Mucosa of rectum (tissue), 2 donors: ENCODE measurements around the gene FGGY.
"Not testable (repeated sequence)": the region's sequence is repeated elsewhere in the genome, so short reads cannot be mapped to it uniquely, and the experiment has no call there.

Experiments
- H3K27ac ChIP-seq, 2 donors: one replicate each; pipeline ENCODE4 v1.7.0; 2013; ENCODE audit warnings: inconsistent platforms in 2 of 2, low read depth in 2 of 2, low read length in 2 of 2
- H3K27me3 ChIP-seq, 2 donors: one replicate each; pipeline ENCODE4 v1.7.0; 2013; ENCODE audit warnings: low read length in 2 of 2; ENCODE audit not compliant: control insufficient read depth in 2 of 2, insufficient read depth in 2 of 2
- H3K36me3 ChIP-seq, 2 donors: one replicate each; pipeline ENCODE4 v1.7.0; 2013; ENCODE audit warnings: low read length in 2 of 2; ENCODE audit not compliant: control insufficient read depth in 2 of 2, insufficient read depth in 2 of 2
- H3K4me1 ChIP-seq, 2 donors: one replicate each; pipeline ENCODE4 v1.7.0; 2013; ENCODE audit warnings: low read length in 2 of 2, mild to moderate bottlenecking in 1 of 2; ENCODE audit not compliant: control insufficient read depth in 2 of 2, insufficient read depth in 2 of 2
- H3K4me3 ChIP-seq, 2 donors: one replicate each; pipeline ENCODE4 v1.7.0; 2013; ENCODE audit warnings: low read length in 2 of 2
- H3K9ac ChIP-seq, 2 donors: one replicate each; pipeline ENCODE4 v1.7.0; 2013; ENCODE audit warnings: low read length in 2 of 2, low read depth in 1 of 2, mild to moderate bottlenecking in 1 of 2
- H3K9me3 ChIP-seq, 2 donors: one replicate each; pipeline ENCODE4 v1.7.0; 2013; ENCODE audit warnings: low read length in 2 of 2; ENCODE audit not compliant: control insufficient read depth in 2 of 2
- donor health status: healthy.
- donor health status: Normal muscosa, but diverticular disease.

Gene FGGY

GRCh38 chr1:59484096-59484495, 187.2 kb downstream of the FGGY start:
- peak overlapping the region in 1 of 2 donors; percentile 23 for H3K27ac ChIP-seq

GRCh38 chr1:59485171-59485570, 188.3 kb downstream of the FGGY start:
- Histone ChIP-seq H3K36me3 (no peaks in the 10 kb centered on the region), H3K4me1 (peaks cover 0 to 2% of the 10 kb centered on the region in 2 donors), H3K9ac (no peak overlapping the region), H3K27ac (no peak overlapping the region), H3K4me3 (no peak overlapping the region), H3K27me3 (no peaks in the 10 kb centered on the region), H3K9me3 (no peaks in the 10 kb centered on the region)

More at GRCh38 chr1:59484096-59484495, 187.2 kb downstream of the FGGY start:
- H3K4me3 ChIP-seq = no peak overlapping the region
- H3K9ac ChIP-seq = no peak overlapping the region
- H3K4me1 ChIP-seq = peaks cover 0 to 4% of the 10 kb centered on the region in 2 donors
- no peaks in the 10 kb centered on the region for H3K36me3 ChIP-seq
- H3K9me3 ChIP-seq = no peaks in the 10 kb centered on the region
- H3K27me3 ChIP-seq = no peaks in the 10 kb centered on the region

- H3K9ac ChIP-seq = no peak overlapping the region
- H3K4me1 ChIP-seq = no peaks in the 10 kb centered on the region
- no peak overlapping the region for H3K4me3 ChIP-seq
- H3K36me3 ChIP-seq = no peaks in the 10 kb centered on the region
- H3K27me3 ChIP-seq = no peaks in the 10 kb centered on the region
- no peaks in the 10 kb centered on the region for H3K9me3 ChIP-seq
- H3K27ac ChIP-seq = no peak overlapping the region
Observed at GRCh38 chr1:59485949-59486348, 189.1 kb downstream of the FGGY start.

- Histone ChIP-seq H3K36me3 (no peaks in the 10 kb centered on the region), H3K9ac (no peak overlapping the region), H3K27me3 (no peaks in the 10 kb centered on the region), H3K27ac (no peak overlapping the region), H3K4me3 (no peak overlapping the region), H3K9me3 (no peaks in the 10 kb centered on the region), H3K4me1 (no peaks in the 10 kb centered on the region)
Observed at GRCh38 chr1:59486615-59487014, 189.7 kb downstream of the FGGY start.

GRCh38 chr1:59487335-59488031, 190.6 kb downstream of the FGGY start:
- no peaks in the 10 kb centered on the region for H3K4me1 ChIP-seq
- H3K27me3 ChIP-seq = no peaks in the 10 kb centered on the region
- no peak overlapping the region for H3K27ac ChIP-seq
- H3K9ac ChIP-seq = no peak overlapping the region
- no peaks in the 10 kb centered on the region for H3K9me3 ChIP-seq
- no peaks in the 10 kb centered on the region for H3K36me3 ChIP-seq
- H3K4me3 ChIP-seq = no peak overlapping the region

- Histone ChIP-seq H3K27ac (no peak overlapping the region), H3K9ac (no peak overlapping the region), H3K36me3 (no peaks in the 10 kb centered on the region), H3K27me3 (no peaks in the 10 kb centered on the region), H3K4me1 (no peaks in the 10 kb centered on the region), H3K9me3 (no peaks in the 10 kb centered on the region), H3K4me3 (no peak overlapping the region)
Observed at GRCh38 chr1:59492500-59492899, 195.6 kb downstream of the FGGY start.

- H3K27me3 ChIP-seq = no peaks in the 10 kb centered on the region
- H3K4me1 ChIP-seq = no peaks in the 10 kb centered on the region
- no peaks in the 10 kb centered on the region for H3K9me3 ChIP-seq
- H3K27ac ChIP-seq = no peak overlapping the region
- no peak overlapping the region for H3K4me3 ChIP-seq
- H3K36me3 ChIP-seq = no peaks in the 10 kb centered on the region
- no peak overlapping the region for H3K9ac ChIP-seq
Observed at GRCh38 chr1:59494145-59494833, 197.4 kb downstream of the FGGY start.

- not testable (repeated sequence) for H3K4me3 ChIP-seq
Observed at GRCh38 chr1:59496156-59496555, 199.3 kb downstream of the FGGY start.

GRCh38 chr1:59497616-59498015, 200.7 kb downstream of the FGGY start:
- H3K36me3 ChIP-seq = no peaks in the 10 kb centered on the region
- H3K27ac ChIP-seq = no peak overlapping the region
- no peak overlapping the region for H3K4me3 ChIP-seq
- peaks cover 0 to 7% of the 10 kb centered on the region in 2 donors for H3K4me1 ChIP-seq
- H3K9me3 ChIP-seq = no peaks in the 10 kb centered on the region
- H3K27me3 ChIP-seq = no peaks in the 10 kb centered on the region
- H3K9ac ChIP-seq = no peak overlapping the region

More at GRCh38 chr1:59496156-59496555, 199.3 kb downstream of the FGGY start:
- H3K27me3 ChIP-seq, H3K9me3 ChIP-seq, H3K4me1 ChIP-seq, H3K36me3 ChIP-seq, H3K27ac ChIP-seq, H3K9ac ChIP-seq: not testable (repeated sequence)

- Histone ChIP-seq H3K9me3 (no peaks in the 10 kb centered on the region), H3K4me1 (peaks cover 0 to 7% of the 10 kb centered on the region in 2 donors), H3K27me3 (no peaks in the 10 kb centered on the region), H3K27ac (no peak overlapping the region), H3K9ac (no peak overlapping the region), H3K36me3 (no peaks in the 10 kb centered on the region), H3K4me3 (no peak overlapping the region)
Observed at GRCh38 chr1:59498640-59499039, 201.7 kb downstream of the FGGY start.
